Thoracic aorta (tissue), 2 donors: ENCODE data around the gene CHD6. TPM values are rescaled to one million over a fixed set of nuclear protein-coding genes. Genes with fewer than 3 reads are reported as not detected.

Experiments used
- ATAC-seq: fragments of 150-250 bp; one replicate; pipeline ENCODE4 v1.8.0; 2017; ENCODE audit warnings: low read depth; ENCODE audit not compliant: insufficient number of reproducible peaks, low FRiP score
- DNase-seq: peaks from one replicate; pipeline ENCODE4 v3.0.0-alpha.2; 2020; ENCODE audit warnings: low spot score
- H3K27ac ChIP-seq, 2 donors: fragments of 200-600 bp; sonication (generic); 1 replicate in 1 of 2; 2 replicates in 1 of 2; pipeline ENCODE4 v1.5.1; 2016; ENCODE audit warnings: mild to moderate bottlenecking in 2 of 2, moderate library complexity in 2 of 2
- H3K27me3 ChIP-seq: fragments of 200-600 bp; sonication (generic); replicated peaks from 2 replicates; pipeline ENCODE4 v1.6.0; 2016; ENCODE audit warnings: mild to moderate bottlenecking; ENCODE audit not compliant: insufficient read depth
- H3K36me3 ChIP-seq: fragments of 200-600 bp; sonication (generic); one replicate; pipeline ENCODE4 v1.5.1; 2016
- H3K4me1 ChIP-seq, 2 donors: fragments of 200-600 bp; sonication (generic); 1 replicate in 1 of 2; 2 replicates in 1 of 2; pipeline versions ENCODE4 v1.5.1 to v1.6.0; 2016; ENCODE audit warnings: low read depth in 2 of 2, mild to moderate bottlenecking in 1 of 2; ENCODE audit not compliant: control insufficient read depth in 1 of 2
- H3K4me3 ChIP-seq: fragments of 200-600 bp; sonication (generic); 2 replicates; pipeline ENCODE4 v1.5.1; 2016; ENCODE audit warnings: mild to moderate bottlenecking
- H3K9me3 ChIP-seq: fragments of 200-600 bp; sonication (generic); 2 replicates; pipeline ENCODE4 v1.5.1; 2016
- total RNA-seq, 2 donors: library from RNA; depleted of rRNA; stranded (reverse); fragments of >200 nt; gene quantifications; one replicate each; pipeline versions ENCODE4 v1.1.0 to v1.2.3, GENCODE V29; 2016
- TF ChIP-seq, protein P1 (sequence below): fragments of 200-600 bp; sonication (generic); IDR thresholded peaks from one replicate; pipeline ENCODE4 v1.5.1; 2019; ENCODE audit warnings: antibody characterized with exemption

CHD6 gene
- total RNA-seq, 2 donors from 2014 or later, result 43.9 to 44.6 TPM

DNA sequence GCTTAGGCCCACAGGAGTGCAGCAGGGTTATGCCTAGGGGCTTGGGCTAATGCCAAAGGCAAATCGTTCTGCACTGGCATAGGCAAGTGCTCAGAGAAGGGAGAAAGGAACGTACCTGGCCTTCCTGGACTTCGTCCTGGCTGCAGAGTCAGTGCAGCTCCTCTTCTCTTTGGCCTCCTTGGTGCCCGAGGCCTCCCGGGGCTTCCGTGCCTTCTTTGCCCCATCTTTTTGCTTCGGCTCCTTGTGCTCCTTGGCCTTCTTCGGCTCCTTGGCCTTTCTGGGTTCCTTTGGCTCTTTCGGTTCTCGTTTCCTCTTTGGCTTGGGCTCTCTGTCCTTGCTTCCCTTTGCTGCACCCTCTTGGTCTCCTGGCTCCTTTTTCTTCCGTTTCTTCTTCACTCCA lies 85.2 kb downstream of the CHD6 start:
- Histone ChIP-seq H3K4me1 (peaks cover 12 to 27% of the 10 kb centered on the region in 2 donors), H3K4me3 (no peak overlapping the region), H3K27ac (no peak overlapping the region), H3K36me3 (no peaks in the 10 kb centered on the region), H3K9me3 (no peaks in the 10 kb centered on the region), H3K27me3 (no peaks in the 10 kb centered on the region)
- ATAC-seq (no peak), DNase-seq (no peak)
- TF ChIP-seq, protein P1, sequence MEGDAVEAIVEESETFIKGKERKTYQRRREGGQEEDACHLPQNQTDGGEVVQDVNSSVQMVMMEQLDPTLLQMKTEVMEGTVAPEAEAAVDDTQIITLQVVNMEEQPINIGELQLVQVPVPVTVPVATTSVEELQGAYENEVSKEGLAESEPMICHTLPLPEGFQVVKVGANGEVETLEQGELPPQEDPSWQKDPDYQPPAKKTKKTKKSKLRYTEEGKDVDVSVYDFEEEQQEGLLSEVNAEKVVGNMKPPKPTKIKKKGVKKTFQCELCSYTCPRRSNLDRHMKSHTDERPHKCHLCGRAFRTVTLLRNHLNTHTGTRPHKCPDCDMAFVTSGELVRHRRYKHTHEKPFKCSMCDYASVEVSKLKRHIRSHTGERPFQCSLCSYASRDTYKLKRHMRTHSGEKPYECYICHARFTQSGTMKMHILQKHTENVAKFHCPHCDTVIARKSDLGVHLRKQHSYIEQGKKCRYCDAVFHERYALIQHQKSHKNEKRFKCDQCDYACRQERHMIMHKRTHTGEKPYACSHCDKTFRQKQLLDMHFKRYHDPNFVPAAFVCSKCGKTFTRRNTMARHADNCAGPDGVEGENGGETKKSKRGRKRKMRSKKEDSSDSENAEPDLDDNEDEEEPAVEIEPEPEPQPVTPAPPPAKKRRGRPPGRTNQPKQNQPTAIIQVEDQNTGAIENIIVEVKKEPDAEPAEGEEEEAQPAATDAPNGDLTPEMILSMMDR, result no peak

GRCh38 chr20:41531518-41532275 lies 86.5 kb downstream of the CHD6 start:
- H3K4me1 ChIP-seq, result peaks cover 15 to 27% of the 10 kb centered on the region in 2 donors
- H3K4me3 ChIP-seq, result no peak overlapping the region
- no peaks in the 10 kb centered on the region for H3K36me3 ChIP-seq
- TF ChIP-seq, protein P1, result no peak
- DNase-seq, result no peak
- H3K27me3 ChIP-seq, result no peaks in the 10 kb centered on the region
- no peak overlapping the region for H3K27ac ChIP-seq
- no peaks in the 10 kb centered on the region for H3K9me3 ChIP-seq
- no peak for ATAC-seq

DNA sequence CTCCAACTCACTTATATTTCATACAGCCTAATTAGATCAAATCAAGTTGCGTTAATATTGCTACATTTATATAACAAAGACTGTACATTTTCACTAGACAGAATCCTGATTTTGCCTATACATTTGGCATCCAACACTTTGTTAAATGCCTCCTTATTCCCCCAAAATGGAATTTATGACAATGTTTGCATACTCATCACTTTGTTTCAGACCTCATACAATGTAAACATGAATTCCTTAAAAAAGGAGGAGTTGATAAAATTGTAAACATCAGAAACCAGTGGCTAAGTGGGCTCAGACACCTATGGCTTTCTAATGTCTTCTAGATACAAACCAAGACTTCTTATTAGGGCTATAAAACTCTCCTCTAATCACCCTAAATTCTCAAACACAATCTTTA lies 87.3 kb downstream of the CHD6 start:
- Histone ChIP-seq H3K9me3 (no peaks in the 10 kb centered on the region), H3K4me1 (peaks cover 20 to 33% of the 10 kb centered on the region in 2 donors), H3K4me3 (no peak overlapping the region), H3K27ac (no peak overlapping the region), H3K36me3 (no peaks in the 10 kb centered on the region), H3K27me3 (no peaks in the 10 kb centered on the region)
- TF ChIP-seq, protein P1, result no peak
- ATAC-seq (no peak), DNase-seq (no peak)

- TF ChIP-seq, protein P1, result no peak
- peaks cover 22 to 24% of the 10 kb centered on the region in 2 donors for H3K4me1 ChIP-seq
- H3K9me3 ChIP-seq, result no peaks in the 10 kb centered on the region
- H3K27me3 ChIP-seq, result no peaks in the 10 kb centered on the region
- no peak for ATAC-seq
- no peak overlapping the region for H3K27ac ChIP-seq
- DNase-seq, result no peak
- H3K36me3 ChIP-seq, result no peaks in the 10 kb centered on the region
- no peak overlapping the region for H3K4me3 ChIP-seq
These were observed 91.8 kb downstream of the CHD6 start for GRCh38 chr20:41526327-41526726.

DNA sequence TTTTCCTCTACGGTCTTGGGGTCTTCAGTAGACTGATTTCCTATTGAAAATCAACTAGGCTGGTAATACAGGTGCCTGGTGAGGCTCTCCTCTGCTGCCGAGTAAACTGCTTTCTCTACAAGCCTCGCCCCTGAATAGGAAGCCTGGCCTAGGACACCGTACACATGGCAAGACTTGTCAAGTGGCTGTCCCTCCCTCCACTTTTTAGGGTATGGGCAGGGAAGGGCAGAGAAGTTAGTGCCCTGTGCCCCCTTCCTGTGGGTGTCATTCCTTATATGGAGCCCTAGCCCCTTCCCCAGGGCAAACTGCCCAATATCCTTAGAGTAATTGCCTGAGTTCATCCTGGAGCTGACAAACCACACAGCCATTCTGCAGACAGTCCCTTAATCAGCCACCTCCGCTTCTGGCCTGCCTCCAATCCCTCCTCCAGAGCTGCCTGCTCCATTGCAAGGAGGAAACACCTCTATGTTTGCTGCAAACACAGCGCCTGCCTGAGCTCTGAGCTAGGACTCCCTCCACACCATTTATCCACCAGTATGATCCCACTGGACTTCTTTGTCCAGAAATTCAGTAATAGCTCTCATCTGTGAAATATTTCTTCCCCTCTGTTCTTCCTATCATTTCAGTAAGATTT lies 93.1 kb downstream of the CHD6 start:
- Histone ChIP-seq H3K4me3 (peak overlapping the region; percentile 45), H3K36me3 (no peaks in the 10 kb centered on the region), H3K9me3 (no peaks in the 10 kb centered on the region), H3K4me1 (peaks cover 22 to 24% of the 10 kb centered on the region in 2 donors), H3K27ac (no peak overlapping the region), H3K27me3 (no peaks in the 10 kb centered on the region)
- no peak for ATAC-seq
- TF ChIP-seq, protein P1, result no peak
- peak; percentile 29 for DNase-seq
